ENCODE results near the gene TSPAN18. TPM values are rescaled to one million over a fixed set of nuclear protein-coding genes. Genes with fewer than 3 reads are reported as not detected.

Gene TSPAN18
- total and polyA plus RNA-seq, 2 experiments from 2014 or later = 9.5 to 21.5 TPM

- Histone ChIP-seq H3K36me3 (replicated peaks; ENCODE audit: insufficient read depth, low read depth) (no peaks in the 10 kb centered on the region), H3K9me2 (replicated peaks; ENCODE audit: insufficient read depth) (no peaks in the 10 kb centered on the region), H3K4me1 (ENCODE audit: insufficient read depth) (peaks cover 12% of the 10 kb centered on the region), H3K27me3 (no peaks in the 10 kb centered on the region), H4K20me1 (ENCODE audit: insufficient read depth, poor library complexity, severe bottlenecking) (no peaks in the 10 kb centered on the region), H3K79me2 (no peaks in the 10 kb centered on the region), H3K9me3 (ENCODE audit: low read depth) (no peaks in the 10 kb centered on the region), H3K27ac (peak overlapping the region; percentile 95), H3K4me2 (no peak overlapping the region), H3K4me3 (no peak overlapping the region), H2AFZ (no peak overlapping the region)
- 41% methylated on average over 8 of the region's 8 CpGs for WGBS (ENCODE audit: low lambda C conversion rate, missing lambda C conversion rate)
- TF ChIP-seq, protein P1, sequence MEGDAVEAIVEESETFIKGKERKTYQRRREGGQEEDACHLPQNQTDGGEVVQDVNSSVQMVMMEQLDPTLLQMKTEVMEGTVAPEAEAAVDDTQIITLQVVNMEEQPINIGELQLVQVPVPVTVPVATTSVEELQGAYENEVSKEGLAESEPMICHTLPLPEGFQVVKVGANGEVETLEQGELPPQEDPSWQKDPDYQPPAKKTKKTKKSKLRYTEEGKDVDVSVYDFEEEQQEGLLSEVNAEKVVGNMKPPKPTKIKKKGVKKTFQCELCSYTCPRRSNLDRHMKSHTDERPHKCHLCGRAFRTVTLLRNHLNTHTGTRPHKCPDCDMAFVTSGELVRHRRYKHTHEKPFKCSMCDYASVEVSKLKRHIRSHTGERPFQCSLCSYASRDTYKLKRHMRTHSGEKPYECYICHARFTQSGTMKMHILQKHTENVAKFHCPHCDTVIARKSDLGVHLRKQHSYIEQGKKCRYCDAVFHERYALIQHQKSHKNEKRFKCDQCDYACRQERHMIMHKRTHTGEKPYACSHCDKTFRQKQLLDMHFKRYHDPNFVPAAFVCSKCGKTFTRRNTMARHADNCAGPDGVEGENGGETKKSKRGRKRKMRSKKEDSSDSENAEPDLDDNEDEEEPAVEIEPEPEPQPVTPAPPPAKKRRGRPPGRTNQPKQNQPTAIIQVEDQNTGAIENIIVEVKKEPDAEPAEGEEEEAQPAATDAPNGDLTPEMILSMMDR (IDR thresholded peaks at IDR 0.05; ENCODE audit: poor library complexity) = no peak
- no peak for TF ChIP-seq EZH2phosphoT487 (IDR thresholded peaks at IDR 0.05; ENCODE audit: low read depth, severe bottlenecking, unreplicated experiment)
- TF ChIP-seq EZH2 (IDR thresholded peaks at IDR 0.05; ENCODE audit: borderline replicate concordance) = no peak
- DNase-seq (ENCODE audit: low spot score) = peak; percentile 69
These were observed 39.6 kb downstream of the TSPAN18 start for GRCh38 chr11:44766112-44766971.

DNA sequence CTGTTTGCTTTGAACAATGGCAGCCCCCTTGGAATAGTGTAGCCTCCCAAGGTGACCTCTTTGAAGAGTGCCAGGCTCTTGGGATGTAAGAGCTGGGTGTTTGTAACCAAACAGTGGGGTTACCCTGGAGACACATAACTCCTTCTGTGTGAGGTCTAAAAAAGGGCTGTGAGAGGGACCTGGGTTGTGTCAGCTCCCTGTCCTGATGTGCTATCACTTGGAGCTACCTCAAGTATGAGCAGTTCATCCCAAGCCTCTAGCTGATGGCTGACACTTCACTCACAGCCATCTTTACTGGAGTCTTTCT, 40.2 kb downstream of the TSPAN18 start:
- no peak overlapping the region for H3K4me3 ChIP-seq
- no peaks in the 10 kb centered on the region for H4K20me1 ChIP-seq (ENCODE audit: insufficient read depth, poor library complexity, severe bottlenecking)
- no peaks in the 10 kb centered on the region for H3K79me2 ChIP-seq
- H2AFZ ChIP-seq = no peak overlapping the region
- peak; percentile 35 for DNase-seq (ENCODE audit: low spot score)
- no peaks in the 10 kb centered on the region for H3K27me3 ChIP-seq
- no peaks in the 10 kb centered on the region for H3K9me2 ChIP-seq (replicated peaks; ENCODE audit: insufficient read depth)
- H3K9me3 ChIP-seq (ENCODE audit: low read depth) = no peaks in the 10 kb centered on the region
- no peaks in the 10 kb centered on the region for H3K36me3 ChIP-seq (replicated peaks; ENCODE audit: insufficient read depth, low read depth)
- H3K4me2 ChIP-seq = no peak overlapping the region
- H3K4me1 ChIP-seq (ENCODE audit: insufficient read depth) = peaks cover 9% of the 10 kb centered on the region
- peak overlapping the region; percentile 95 for H3K27ac ChIP-seq
- TF ChIP-seq EZH2 (IDR thresholded peaks at IDR 0.05; ENCODE audit: borderline replicate concordance) (no peak), EZH2phosphoT487 (IDR thresholded peaks at IDR 0.05; ENCODE audit: low read depth, severe bottlenecking, unreplicated experiment) (no peak)
- TF ChIP-seq, protein P1 (IDR thresholded peaks at IDR 0.05; ENCODE audit: poor library complexity) = no peak

GRCh38 chr11:44767421-44767820, 40.7 kb downstream of the TSPAN18 start:
- WGBS (ENCODE audit: low lambda C conversion rate, missing lambda C conversion rate) = 77% methylated on average over 1 of the region's 1 CpG
- H3K27me3 ChIP-seq = no peaks in the 10 kb centered on the region
- H3K27ac ChIP-seq = peak overlapping the region; percentile 95
- H2AFZ ChIP-seq = no peak overlapping the region
- TF ChIP-seq, protein P1 (IDR thresholded peaks at IDR 0.05; ENCODE audit: poor library complexity) = no peak
- TF ChIP-seq EZH2 (IDR thresholded peaks at IDR 0.05; ENCODE audit: borderline replicate concordance) (no peak), EZH2phosphoT487 (IDR thresholded peaks at IDR 0.05; ENCODE audit: low read depth, severe bottlenecking, unreplicated experiment) (no peak)
- H3K4me1 ChIP-seq (ENCODE audit: insufficient read depth) = peaks cover 9% of the 10 kb centered on the region
- H3K9me3 ChIP-seq (ENCODE audit: low read depth) = no peaks in the 10 kb centered on the region
- H3K79me2 ChIP-seq = no peaks in the 10 kb centered on the region
- no peaks in the 10 kb centered on the region for H3K36me3 ChIP-seq (replicated peaks; ENCODE audit: insufficient read depth, low read depth)
- no peak for DNase-seq (ENCODE audit: low spot score)
- H3K4me3 ChIP-seq = no peak overlapping the region
- H3K4me2 ChIP-seq = no peak overlapping the region
- H3K9me2 ChIP-seq (replicated peaks; ENCODE audit: insufficient read depth) = no peaks in the 10 kb centered on the region
- no peaks in the 10 kb centered on the region for H4K20me1 ChIP-seq (ENCODE audit: insufficient read depth, poor library complexity, severe bottlenecking)
